GM20431 (cell line): ENCODE measurements around the gene CKS2.

Experiments used
- in situ Hi-C: fragments of 300-500 bp; cut with MseI, MboI; formaldehyde crosslinking; loops from one replicate; pipeline ENCODE4 v1.15.0; 2020; ENCODE audit warnings: low sequenced_read_pairs; ENCODE audit not compliant: unreplicated experiment

CKS2 gene

DNA sequence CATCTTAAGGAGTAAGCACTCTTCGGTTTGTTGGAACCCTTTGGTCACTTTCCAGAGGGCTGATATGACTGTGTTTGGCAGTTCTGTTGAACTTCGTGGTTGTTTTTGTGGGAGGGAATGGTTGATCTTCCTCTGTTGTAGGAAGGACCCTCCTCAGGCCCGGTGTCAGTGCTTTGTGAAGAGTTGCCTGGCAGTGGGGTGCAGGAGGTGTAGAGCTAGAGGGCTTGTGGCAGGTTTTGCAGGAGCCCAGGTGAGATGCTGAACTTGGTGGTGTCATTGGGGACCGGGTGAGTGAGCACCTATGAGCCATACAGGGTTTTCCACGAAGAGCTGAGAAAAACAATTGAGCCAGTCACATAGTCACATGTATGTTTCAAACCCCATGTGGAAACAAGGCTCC is 34.5 kb downstream of the CKS2 start:
- in situ Hi-C loops: no loop called here

DNA sequence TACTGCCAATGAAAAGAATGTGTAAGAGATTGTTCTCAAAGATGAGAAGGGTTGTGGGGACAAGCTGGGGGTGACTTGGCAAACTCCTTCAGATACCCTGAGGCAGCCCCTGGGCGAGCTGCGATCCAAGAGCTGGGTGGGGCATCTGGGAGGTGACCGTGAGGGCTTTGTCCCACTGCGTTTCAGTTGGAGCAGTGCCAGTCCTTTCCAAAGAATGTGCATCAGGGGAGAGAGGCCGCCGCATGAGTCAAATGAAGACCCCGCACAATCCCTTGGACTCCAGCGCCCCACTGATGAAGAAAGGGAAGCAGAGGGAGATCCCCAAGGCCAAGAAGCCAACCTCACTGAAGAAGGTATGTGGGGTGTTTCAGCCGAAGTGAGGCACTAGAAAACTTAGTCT is 35.7 kb downstream of the CKS2 start:
- in situ Hi-C loops: no loop called here

DNA sequence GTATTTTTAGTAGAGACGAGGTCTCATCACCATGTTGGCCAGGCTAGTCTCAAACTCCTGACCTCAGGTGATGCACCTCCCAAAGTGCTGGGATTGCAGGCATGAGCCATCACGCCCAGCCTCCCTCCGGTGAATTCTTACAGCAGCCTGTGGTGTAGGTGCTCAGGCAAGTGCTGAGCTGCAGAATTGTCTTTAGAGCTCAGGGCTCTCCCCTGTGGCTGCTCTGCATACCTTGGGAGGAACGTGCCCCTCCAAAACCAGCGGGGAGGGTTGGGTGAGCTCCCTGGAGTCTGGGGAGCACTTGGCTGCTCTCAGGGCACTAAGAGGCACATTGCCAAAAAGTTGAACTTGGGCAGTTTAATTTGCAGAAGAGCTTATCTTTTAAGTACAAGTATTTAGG is 36.7 kb downstream of the CKS2 start:
- in situ Hi-C loops: no loop called here

DNA sequence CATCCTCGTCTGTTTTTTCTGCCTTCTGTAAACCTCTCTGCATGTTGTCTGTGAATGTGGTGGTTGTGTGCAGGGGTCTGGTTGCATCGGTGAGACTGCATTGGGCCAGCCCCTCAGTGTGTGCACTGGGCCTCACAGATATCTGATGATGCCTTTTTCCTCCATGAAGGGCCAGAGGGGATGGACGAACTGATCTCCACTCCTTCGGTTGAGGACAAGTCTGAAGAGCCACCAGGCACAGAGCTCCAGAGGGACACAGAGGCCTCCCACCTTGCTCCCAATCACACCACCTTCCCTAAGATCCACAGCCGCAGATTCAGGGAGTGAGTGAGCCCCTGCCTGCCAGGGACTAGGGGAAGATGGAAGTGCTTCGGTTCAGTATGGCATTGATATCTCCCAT is 38.6 kb downstream of the CKS2 start:
- in situ Hi-C loops: no loop called here

DNA sequence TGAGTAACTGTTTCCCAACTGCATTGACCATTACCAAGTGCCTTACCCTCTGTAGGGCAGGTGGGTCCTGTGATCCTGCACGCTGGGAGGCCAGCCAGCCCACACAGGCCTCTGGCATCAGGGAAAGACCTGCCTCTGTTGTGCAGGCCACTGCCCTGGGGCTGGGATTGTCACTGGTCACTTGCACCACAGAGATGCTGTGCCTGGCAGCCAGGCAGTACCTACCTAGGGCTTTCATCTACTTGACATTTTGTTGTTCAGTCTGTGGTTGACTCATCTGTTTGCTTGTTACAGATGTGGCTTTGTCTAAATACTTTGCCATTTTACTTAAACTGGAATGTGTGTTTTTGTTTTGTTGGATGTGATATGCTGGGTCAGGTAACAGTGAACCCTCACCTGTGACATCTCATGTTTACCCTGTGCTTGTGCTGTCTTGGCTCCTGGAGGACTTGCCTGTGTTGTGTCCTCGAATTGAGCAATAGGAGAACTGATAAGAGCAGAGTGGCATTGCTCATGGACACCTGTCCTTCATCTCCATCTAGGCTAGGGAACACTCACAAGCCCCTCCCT is 40.1 kb downstream of the CKS2 start:
- in situ Hi-C loops: no loop called here

DNA sequence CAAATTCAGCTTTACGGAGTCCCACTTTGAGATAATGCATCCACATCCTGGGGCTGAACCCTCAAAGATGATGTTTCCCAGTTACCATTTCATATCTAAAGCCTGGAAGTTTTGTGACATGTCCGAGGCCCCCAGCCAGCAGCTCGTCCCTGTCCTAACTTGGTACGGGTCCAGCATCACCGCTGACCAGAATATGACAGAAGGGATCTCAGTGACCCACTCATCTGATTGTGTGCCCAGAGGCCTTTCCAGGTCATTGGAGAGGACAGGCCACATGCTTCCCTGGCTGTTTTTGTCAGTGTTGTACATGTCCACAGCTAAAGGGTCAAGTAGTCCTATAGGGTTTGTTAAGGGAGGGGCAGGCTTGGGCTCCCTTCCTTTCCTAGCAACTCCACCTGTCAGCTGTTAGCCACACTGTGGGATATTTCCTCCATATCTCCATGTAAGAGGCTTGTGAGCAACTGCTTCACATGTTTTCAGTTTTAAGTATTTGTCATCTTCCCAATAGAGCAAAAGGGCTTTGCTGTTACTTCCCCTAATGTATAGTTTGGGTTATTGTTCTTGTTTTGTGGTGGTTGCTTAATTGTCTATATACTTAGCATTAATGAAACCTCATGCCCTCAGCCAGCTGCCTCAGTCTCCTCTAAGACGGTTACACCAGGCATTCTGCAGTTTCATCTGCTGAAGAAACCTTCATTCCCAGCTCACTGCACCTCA is 40.7 kb downstream of the CKS2 start:
- in situ Hi-C loops: no loop called here

DNA sequence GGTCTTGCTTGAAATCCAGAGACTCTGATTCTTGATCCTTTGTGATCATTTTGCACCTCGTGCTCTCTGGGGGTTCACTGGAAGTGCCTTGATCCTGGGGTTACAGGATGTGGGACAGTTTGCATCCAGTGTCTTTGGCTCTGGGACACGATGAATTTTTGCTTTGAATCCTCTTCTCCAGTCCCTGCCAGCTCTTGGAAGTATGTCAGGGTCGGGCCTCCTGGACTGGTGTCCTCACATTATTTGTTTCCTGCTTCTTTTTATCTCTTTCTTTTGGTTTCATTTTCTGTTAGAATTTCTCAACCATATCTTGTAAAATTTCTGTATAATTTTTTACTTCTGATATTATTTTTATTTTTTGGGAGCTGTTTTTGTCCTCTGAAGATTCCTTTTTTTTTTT is 41.5 kb downstream of the CKS2 start:
- in situ Hi-C loops: no loop called here

DNA sequence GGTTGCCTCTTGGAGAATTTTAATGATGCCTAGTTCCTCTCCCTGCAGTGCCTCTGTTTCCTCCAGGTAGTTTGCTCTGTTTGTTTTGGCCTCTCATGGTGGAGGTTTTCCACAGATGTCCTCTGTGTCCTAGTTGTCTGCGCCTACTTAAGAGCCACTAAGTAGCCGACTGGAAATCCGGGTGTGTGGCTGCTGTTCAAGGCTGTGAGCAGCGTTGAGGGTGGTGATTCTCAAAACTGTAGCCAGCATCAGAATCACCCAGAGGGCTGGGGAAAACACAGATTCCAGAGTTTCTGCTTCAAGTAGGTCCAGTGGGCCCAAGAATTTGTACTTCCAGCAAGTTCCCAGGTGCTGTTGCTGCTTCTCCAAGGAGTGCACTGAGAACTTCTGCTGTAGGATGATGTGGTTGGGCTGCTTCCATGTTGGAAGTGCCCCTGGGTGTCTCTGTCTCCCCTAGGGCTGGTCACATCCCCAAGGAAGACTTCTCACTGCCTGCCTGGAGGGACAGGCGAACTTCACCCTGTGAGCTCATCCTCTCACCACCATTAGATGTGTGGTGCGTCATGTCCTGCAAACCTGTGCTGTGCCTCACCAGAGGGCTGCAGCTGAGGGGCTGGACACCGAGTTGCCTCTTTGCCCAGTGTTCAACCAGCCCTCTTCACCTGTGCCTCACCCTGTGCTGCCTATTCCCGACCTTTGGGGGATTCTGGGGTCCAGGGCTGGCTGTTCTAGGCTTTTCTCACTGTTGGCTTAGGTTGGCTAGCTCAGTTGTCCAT is 42.1 kb downstream of the CKS2 start:
- in situ Hi-C loops: no loop called here

DNA sequence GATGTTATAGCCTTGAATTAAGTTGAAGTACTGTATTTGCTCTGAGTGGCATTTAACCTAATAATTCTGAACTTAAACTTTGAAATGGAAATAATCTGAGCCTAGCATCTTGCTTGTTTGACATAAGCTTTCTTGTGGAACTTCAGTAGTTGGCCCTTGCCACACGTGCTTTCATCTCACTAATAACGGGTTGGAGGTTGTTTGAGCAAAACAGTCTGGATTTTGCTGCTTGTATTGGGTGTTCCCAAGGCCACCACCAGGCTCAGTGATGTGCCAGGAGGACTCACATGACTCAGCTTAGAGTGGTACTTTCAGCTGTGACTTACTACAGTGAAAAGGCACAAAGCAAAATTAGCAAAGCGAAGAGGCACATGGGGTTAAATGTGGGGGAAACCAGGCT is 43.0 kb downstream of the CKS2 start:
- in situ Hi-C loops: no loop called here

DNA sequence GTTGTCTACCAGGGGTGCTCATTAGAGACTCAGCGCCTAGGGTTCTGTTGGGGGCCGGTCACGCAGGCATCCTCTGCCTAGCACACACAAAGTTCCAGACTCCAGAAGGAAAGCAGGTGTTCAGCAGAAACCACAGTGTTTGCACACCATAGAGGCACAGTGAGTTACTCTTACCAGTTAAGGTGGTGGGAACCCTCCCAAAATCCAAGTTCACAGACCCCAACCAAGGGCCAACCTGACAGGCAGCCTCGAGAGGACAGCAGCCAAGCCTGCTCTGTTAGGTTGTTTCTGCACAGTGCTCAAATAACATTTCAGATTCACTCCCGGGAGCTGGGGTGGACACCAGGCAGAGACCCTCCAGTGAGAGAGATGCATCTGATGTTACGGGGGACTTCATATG is 43.5 kb downstream of the CKS2 start:
- in situ Hi-C loops: no loop called here

DNA sequence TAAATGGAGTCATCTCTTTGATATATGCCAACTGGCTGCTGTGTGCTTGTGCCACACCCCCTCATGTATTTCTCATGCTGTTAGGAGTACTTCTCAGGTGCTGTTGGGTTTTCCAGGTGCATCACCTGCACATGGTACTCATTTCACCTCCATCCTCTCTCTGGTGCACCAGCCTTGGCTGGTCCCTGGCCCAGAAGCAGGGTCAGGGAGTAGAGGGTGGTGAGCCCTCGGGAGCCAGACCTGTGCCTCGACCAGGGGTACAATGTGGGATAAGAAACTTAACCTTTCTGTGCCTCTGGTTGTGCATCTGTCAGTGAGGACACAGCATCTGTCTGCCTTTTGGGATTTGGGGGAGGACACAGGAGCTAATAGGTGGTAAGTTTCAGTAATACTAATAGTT is 45.8 kb downstream of the CKS2 start:
- in situ Hi-C loops: no loop called here

DNA sequence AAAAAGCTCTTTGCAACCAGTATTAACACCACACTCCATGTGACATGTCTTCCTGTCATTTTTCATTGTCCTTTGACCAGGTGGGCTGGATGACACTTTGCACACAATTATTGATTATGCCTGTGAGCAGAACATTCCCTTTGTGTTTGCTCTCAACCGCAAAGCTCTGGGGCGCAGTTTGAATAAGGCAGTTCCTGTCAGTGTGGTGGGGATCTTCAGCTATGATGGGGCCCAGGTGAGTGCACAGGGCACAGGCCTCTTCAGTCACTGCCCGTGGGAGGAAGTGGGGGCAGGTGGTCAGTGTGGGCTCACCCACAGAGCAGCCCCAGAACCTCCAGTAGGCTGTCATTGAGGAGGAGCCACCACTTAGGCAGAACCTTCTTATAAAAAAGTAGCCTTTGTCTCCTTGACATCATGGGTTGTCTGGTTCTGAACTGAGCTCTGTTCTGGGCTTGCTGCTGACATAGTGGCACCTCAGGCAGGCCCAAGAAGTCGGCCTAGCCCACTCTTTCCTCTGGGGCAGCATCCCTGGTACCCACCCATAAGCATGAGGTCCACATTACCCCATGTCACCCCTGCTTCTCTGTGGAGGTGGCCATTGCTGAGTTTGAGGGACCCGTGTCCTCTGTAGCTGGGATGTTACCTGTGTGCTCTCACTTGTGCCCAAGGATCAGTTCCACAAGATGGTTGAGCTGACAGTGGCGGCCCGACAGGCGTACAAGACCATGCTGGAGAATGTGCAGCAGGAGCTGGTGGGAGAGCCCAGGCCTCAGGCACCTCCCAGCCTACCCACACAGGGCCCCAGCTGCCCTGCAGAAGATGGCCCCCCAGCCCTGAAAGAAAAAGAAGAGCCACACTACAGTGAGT is 46.6 kb downstream of the CKS2 start:
- in situ Hi-C loops: no loop called here

DNA sequence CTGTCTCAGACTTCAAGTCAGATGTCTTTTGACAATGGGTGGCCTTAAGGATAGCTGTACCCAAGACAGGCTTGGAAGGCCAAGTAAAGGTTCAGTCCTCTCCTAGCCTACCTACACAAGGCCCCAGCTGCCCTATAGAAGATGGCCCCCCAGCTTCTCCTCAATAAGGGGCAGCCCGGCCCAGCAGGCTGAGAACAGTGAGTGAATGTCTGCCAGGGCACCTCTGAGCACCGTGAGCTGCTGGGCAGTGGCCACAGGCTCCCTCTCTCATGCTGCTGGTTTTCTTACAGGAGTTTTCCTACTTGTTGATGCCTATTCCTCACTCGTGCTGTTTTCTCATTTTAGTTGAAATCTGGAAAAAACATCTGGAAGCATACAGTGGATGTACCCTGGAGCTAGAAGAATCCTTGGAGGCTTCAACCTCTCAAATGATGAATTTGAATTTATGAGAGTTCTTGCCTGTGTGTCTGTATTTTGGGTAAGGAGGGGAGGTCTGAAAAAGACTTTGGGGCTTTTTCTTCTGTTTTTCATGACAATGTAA is 47.5 kb downstream of the CKS2 start:
- in situ Hi-C loops: no loop called here

DNA sequence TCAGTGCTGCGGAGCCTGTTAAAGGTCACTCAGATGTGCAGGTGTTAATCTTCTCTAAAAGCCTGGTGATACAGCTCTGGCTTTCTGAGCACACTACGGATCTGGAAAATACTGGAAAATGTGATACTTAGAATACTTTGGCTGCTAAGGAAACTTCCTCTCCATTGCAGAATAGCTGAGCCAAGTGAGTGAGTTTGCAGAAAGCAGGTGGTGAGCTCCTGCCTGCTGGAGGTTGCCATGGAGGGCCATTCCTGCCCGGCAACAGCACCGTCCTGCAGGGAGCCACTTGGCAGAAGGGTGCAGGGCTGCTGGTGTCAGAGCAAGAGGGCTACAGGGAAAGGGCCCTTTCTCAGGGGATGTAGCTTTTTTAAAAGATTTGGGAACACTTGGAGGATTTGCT is 48.0 kb downstream of the CKS2 start:
- in situ Hi-C loops: no loop called here

DNA sequence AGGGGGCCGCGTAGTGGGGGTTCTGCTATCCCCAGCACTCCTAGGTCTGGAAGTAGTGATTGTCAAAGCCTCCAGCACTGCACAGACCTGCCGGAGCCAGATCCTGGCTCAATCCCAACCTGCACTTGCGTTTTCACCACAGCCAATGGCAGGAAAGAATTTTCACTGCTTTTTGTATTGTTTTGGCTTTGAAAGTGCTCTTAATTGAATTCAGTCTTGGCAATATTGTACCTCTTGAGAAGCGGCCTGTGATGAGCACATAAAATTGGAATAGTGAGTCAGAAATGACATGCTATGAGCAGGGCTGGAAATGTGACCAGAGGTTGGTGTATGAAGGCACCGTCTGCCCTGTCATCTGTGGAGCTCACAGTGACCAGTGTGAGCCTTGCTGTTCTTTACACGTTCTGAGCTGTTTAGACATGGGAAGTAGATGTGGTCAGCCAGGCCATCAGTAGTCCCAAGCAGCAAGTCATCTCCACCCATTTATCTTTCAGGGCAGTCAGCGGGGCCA is 48.8 kb downstream of the CKS2 start:
- in situ Hi-C loops: no loop called here

DNA sequence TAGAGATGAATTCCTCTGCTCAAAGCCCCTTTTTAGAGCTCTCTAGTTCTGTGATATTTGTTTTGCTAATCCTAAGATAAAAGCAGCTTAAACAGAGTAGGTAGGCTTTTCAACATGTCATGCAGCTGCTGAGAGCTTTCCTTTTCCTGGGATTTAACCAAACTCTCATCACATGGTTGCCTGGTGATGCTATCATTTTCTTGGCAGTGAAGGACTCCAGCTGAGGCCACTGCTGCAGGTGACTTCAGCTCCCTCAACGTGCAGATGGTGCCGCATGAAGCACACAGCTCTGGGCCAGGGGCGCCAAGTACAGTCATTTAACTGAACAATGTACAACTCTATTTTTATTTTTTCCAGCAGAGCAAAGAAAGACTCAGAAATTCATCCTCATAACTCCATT is 49.5 kb downstream of the CKS2 start:
- in situ Hi-C loops: no loop called here

DNA sequence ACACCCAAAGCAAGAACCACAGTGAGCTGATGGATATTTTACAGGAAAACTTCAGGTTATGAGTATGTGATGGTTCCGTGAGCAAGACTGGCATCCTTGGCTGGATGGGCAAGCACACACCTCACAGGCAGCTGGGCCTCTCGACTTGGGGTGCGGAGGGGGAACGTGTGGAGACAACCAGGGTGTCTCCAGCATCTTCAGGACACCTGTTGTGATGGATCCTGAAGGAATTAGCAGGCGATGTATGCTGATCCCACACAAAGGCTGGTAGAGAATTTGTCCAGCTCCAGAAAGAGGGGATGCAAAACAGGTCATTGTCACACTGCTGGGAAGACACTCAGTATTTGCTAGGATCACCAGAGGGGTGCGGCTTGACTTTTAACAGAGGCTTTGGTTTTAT is 50.0 kb downstream of the CKS2 start:
- in situ Hi-C loops: no loop called here

DNA sequence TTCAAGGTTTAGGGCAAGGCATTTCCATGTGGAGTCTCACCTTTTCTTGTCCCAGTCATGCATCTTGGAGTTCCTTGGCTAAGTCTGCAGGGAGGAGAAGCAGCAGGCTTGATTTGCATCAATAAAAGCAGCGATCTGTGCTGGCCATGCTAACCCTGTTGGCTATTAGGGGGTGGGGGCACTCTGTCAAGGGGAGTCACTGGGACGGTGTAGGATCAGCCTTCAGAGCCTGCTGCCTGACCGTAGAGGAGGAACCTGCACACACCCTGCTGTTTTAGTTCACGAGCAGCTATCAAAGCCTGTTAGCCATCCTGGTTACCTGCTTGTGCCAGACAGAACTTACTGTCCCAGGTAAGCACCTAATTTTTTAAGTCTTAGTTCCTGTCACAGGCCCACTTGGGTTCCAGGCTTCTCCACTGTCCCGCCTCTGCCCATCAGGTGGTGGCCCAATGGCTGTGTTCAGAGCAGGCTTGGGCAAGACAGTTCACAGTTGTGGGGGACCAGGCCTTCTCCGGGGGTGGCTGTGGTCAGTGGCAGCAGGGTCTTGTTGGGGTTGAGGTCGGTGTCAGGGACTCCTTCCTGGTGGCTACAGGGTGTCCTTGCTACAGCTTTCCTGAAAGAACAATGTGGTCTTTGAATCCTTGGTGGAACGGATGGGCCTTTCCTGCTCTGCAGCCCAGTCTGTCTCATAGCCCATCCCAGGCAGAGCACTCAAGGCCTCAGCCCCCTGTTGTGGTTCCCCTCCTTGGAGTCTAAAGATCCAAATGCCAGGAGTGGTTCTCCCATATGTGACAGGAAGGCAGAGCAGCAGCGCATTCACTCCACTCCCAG is 51.0 kb downstream of the CKS2 start:
- in situ Hi-C loops: no loop called here

DNA sequence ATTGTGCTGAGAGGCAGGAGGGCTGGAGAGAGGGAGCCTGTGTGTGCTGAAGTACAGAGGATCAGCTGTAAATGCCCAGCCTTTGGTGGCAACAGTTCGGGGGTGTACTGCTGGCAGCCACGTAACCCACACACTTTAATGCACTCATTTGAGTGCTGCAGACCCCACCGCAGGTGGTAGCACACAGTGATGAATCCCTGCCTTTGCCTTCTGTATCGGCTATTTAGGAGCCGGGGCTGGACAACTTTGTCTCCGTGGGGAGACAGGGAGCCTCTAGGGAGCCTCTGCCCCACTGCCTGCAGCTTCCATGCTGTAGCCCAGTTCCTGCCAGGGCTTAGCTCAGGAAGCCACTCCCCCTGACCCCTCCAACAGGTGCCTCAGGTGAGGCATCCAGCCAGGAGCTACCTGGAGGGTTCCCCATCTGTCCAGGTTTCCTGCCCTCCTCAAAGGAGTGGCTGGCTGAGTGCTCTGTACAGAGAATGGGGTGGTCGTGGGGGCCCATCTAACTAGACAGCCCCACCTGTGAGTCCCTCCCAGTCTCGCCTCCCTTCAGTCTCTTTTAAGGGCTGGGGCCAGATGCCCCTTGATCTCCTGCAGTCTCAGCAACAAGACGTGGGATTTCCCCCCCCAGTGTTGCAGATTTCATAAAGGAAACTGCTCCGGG is 51.8 kb downstream of the CKS2 start:
- in situ Hi-C loops: no loop called here
